Epithelial cell of proximal tubule (primary cell): ENCODE results near the gene ORC5. TPM values are rescaled to one million over a fixed set of nuclear protein-coding genes. Genes with fewer than 3 reads are reported as not detected.

Source experiments
- DNase-seq: peaks from one replicate; pipeline ENCODE4 v3.0.0-alpha.2; 2011; ENCODE audit warnings: low read depth
- H3K4me3 ChIP-seq: 2 replicates; pipeline ENCODE4 v1.5.1; 2011; ENCODE audit warnings: low read depth, mild to moderate bottlenecking, low read length
- total RNA-seq: library from RNA; depleted of rRNA; stranded (reverse); fragments of >200 nt; gene quantifications from 2 replicates; pipeline ENCODE4 v1.2.3, GENCODE V29; 2015
- TF ChIP-seq, protein P1 (sequence below): conservative IDR thresholded peaks from 2 replicates; pipeline ENCODE4 v1.5.1; 2012; ENCODE audit warnings: low read depth, mild to moderate bottlenecking, low read length

The ORC5 gene
- total RNA-seq, 1 donor from 2014 or later: 17.0 TPM

DNA sequence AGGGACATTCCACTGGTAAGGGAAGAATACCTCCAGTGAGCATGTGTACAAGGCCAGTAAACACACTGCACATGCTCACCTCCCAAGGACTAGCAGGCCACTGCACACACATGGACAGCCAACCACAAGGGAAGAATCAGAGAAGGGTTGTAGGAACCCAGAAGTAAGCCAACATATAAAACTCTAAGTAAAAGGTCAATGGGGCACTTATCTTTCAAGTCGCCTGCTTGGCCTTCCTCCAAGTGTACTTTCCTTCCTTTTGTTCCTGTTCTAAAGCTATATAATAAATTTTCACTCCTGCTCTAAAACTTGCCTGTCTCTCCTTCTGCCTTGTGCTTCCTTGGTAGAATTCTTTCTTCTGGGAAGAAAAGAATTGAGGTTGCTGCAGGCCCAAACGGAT is 33.0 kb downstream of the ORC5 start:
- H3K4me3 ChIP-seq: no peak overlapping the region
- no peak for DNase-seq
- TF ChIP-seq, protein P1, sequence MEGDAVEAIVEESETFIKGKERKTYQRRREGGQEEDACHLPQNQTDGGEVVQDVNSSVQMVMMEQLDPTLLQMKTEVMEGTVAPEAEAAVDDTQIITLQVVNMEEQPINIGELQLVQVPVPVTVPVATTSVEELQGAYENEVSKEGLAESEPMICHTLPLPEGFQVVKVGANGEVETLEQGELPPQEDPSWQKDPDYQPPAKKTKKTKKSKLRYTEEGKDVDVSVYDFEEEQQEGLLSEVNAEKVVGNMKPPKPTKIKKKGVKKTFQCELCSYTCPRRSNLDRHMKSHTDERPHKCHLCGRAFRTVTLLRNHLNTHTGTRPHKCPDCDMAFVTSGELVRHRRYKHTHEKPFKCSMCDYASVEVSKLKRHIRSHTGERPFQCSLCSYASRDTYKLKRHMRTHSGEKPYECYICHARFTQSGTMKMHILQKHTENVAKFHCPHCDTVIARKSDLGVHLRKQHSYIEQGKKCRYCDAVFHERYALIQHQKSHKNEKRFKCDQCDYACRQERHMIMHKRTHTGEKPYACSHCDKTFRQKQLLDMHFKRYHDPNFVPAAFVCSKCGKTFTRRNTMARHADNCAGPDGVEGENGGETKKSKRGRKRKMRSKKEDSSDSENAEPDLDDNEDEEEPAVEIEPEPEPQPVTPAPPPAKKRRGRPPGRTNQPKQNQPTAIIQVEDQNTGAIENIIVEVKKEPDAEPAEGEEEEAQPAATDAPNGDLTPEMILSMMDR: no peak

DNA sequence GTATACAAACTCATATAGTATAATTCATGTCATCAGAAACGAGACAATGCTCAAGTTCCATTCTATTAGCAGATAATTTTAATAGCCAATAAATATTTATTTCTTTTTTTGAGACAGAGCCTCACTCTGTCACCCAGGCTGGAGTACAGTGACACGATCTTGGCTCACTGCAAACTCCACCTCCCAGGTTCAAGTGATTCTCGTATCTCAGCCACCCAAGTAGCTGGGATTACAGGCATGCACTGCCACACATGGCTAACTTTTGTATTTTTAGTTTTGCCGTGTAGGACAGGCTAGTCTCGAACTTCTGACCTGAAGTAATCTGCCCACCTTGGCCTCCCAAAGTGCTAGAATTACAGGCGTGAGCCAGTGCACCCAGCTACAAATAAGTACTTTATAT is 45.7 kb downstream of the ORC5 start:
- H3K4me3 ChIP-seq: no peak overlapping the region
- DNase-seq: no peak
- TF ChIP-seq, protein P1: no peak

DNA sequence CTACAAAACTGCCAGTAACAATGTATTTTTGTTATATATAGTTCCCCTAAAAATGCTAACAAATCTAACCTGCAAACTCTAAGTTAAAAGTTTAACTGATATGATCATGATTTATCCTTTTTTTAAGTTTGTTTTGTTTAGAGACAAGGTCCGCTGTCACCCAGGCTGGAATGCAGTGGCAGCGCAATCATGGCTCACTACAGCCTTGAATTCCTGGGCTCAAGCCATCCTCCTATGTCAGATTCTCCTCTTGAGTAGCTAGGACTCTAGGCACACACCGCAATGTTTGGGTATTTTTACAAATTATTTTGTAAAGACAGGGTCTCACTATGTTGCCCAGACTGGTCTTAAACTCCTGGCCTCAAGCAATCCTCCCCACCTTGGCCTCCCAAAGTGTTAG is 46.6 kb downstream of the ORC5 start:
- H3K4me3 ChIP-seq: no peak overlapping the region
- TF ChIP-seq, protein P1: no peak
- no peak for DNase-seq

DNA sequence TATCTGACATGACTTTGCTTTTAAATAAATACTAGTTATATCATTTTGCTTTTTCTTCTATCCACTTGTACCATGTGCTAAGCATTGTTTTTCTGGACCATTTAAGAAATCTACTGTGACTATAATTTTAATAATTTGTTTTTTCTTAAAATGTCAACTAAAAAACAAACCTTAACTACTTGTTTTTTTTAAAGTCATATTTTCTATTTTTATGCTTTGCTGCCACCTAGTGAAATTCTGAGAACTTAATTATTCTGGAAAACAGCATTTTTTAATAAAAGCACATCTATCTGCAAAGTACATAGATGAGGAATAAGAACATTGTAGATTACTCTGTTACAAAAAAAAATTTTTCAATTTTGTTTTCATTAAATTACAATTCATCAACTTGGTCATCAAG is 47.4 kb downstream of the ORC5 start:
- no peak for DNase-seq
- no peak overlapping the region for H3K4me3 ChIP-seq
- TF ChIP-seq, protein P1: peak; percentile 44

DNA sequence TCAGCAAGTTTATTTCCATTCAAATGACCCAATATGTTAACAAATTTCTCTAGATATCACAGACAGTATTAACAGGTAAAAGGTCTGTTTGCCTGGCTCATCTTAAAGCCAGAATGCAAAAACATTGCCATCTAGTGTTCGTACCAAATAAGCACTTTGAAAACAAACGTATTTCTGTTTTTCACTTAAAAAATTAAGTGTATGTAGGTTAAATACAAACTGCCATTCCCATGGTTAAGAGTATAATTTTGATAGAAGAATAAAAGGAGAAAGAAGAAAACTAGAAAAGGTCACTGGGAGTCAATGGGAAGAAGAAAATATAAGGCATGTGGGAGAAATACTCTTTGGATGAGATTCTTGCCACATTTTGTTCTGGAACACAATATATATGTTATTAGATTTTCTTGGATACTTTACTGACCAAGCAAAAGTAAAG is 51.0 kb downstream of the ORC5 start:
- H3K4me3 ChIP-seq: no peak overlapping the region

DNA sequence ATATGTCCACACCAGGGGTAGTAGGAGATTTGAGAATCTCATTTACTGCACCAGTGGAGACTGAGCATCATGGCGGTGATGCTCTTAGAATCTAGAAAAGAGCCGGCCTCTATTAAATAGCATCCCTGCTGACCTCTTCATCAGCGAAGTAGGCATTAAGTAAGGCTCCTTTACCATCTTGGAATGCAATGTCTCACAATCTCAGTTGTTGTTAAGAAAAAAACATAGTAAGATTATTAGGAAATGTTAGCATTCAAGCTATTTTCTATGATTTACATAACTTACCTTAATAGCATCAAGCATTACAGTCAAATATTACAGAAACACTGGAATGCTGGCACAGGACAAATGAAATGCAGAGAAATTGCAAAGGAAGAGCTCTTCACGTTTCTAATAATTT is 54.5 kb downstream of the ORC5 start:
- TF ChIP-seq, protein P1: no peak
- no peak for DNase-seq
- H3K4me3 ChIP-seq: no peak overlapping the region

More for the DNA sequence above, 51.0 kb downstream of the ORC5 start:
- no peak for DNase-seq
- TF ChIP-seq, protein P1: peak; percentile 73

DNA sequence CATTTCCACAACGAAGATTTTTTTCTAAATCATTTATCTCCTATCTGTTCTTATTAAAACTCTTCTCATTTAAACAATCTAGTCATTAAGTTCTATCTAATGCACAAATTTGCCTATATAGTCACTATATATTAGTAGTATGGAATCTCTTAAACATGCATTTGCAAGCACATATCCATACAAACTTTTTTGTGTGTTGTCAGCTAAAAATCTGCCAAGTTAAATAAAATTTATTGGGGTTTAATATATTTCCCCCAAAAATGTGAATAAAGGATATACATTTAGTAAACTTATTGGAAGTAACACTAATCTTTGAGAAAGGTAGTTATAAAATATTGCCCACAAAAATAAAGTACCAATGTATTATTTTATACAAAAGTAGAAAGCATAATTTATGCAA is 55.3 kb downstream of the ORC5 start:
- TF ChIP-seq, protein P1: no peak
- no peak for DNase-seq
- no peak overlapping the region for H3K4me3 ChIP-seq
